Stimulated activated CD8-positive, alpha-beta memory T cell treated with anti-CD3 and anti-CD28 coated beads, Interleukin-4, amount 100 ng/mL, for 4 hours (primary cell): Measurements from ENCODE around the gene CERT1.
A peak's percentile ranks its signal among the peaks of the same experiment; 100 is the strongest.
"Not testable (repeated sequence)": the region's sequence is repeated elsewhere in the genome, so short reads cannot be mapped to it uniquely, and the experiment has no call there.

Experiments
- DNase-seq, 2 donors: peaks; one replicate each; pipeline ENCODE4 v3.0.0-alpha.2; 2020; ENCODE audit warnings: low read depth in 2 of 2, low spot score in 1 of 2

CERT1 gene

DNA sequence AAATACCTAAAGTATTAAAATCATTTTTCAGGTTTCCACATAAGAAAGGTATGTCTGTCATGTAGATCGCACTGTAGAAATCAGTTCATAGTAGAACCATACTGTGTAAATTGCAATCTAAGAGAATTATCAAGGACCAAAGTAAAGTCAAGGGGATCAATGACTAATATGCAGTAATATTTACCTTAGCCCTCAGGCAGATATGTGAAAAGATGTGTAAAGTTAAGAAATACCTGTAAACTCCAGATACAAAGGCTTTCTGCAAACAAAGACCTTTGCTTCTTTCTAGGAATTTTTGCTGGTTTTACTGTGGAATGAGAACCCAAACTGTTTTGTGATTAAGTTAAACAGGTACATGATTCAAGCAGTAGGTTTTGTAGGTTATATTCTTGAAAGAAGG is 11.8 kb upstream of the CERT1 start:
- no peak for DNase-seq

DNA sequence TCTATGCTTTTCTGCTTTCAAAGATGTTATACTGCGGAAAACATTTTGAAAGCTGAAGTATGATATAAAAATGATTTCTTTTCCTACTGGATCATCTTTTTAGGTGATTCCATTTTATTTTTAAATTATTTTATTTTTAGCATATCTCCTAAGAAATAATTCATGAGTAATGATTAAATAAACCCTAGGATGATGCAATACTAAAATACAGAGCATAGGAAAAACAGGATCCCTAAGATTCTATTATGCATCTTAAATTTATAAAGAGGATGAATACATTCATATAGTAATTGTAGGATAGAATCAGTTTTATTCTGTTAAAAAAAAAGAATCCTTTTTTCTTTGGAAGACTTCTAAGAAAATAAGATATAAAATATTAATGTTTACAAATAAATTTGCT is 11.1 kb upstream of the CERT1 start:
- DNase-seq, result no peak

DNA sequence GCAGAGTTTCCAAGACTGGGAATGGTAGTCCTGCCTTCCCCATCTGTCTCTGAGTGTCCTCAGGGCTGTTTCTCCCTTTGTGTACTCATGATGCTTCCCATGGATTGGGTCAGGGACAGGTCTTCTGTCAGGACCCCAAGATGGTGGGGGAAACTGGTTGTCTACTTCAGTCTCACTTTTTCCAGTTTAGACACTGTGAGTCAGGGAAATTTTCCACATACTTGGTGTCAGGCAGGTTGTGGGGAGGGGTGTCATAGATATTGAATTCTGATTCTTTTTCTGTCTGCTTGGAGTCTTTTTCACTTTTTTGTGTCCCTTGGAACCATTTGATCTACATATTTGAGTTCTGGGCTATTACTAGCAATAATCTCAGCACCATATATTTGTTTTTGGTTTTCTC is 10.6 kb upstream of the CERT1 start:
- DNase-seq, result no peak

DNA sequence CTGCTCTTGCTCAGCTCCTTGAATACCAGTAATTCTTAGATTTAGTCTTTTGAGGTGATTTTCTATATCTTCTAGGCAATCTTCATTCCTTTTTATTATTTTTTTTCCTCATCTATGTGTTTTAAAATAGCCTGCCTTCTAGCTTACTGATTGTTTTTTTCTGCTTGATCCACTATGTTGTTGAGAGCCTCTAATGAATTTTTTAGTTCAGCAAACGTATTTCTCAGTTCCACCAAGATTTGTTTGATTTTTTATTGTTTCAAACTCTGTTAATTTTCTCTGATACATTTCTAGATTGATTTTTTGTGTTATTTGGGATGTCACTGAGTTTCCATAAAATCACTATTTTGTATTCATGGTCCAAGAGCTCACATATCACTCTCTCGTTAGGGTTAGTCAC is 9.8 kb upstream of the CERT1 start:
- DNase-seq, result no peak

DNA sequence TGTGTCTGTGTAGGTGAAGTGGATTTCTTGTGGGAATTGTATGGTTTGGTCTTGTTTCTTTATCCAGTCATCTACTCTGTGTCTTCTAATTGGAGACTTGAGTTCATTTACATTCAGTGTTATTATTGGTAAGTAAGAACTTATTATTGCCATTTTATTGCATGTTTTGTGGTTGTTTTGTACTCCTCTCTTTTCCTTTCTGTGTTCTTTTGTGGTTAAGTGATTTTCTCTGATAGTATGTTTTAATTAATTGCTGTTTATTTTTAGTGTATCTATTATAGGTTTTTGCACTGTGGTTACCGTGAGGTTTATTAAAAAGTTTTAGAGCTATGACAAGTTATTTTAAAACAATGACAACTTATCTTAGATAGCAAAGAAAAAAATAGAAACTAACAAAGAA is 8.3 kb upstream of the CERT1 start:
- DNase-seq, result no peak

DNA sequence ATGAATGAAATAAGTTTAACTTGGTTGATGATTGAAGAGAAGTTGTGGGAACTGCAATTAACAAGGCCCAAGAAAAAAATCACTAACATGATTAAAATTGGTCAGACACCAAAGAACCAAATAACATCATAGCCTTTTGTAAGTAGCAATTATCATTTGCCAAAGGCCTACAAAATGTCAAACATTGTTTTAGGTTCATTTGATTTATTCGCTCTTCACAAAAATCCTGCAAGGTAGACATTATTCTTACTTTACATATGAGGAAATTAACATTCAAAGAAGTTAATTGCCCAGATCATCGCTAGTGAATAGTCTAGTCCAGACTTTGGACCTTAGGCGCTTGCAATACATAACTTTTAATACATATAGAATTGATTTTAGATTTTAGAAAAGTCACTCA is 2.9 kb upstream of the CERT1 start:
- no peak for DNase-seq

DNA sequence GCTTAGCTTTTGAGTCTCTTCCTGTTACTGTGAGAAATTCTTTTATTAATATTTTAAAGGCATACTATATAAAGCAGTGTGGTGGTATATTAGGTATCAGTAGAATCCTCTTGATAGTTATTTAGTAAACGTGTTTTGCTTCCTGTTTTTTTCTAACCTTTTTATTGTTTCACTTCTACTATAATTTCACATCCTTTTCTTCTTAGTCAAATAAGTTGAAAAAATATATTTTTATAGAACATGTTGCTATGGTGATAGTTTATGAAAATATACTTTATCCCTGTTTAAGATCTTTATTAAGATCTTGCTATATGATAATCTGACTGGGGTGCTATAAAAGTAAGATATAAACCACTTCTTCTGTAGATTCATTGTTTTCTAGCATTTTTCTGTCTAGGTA is 2.4 kb upstream of the CERT1 start:
- no peak for DNase-seq

DNA sequence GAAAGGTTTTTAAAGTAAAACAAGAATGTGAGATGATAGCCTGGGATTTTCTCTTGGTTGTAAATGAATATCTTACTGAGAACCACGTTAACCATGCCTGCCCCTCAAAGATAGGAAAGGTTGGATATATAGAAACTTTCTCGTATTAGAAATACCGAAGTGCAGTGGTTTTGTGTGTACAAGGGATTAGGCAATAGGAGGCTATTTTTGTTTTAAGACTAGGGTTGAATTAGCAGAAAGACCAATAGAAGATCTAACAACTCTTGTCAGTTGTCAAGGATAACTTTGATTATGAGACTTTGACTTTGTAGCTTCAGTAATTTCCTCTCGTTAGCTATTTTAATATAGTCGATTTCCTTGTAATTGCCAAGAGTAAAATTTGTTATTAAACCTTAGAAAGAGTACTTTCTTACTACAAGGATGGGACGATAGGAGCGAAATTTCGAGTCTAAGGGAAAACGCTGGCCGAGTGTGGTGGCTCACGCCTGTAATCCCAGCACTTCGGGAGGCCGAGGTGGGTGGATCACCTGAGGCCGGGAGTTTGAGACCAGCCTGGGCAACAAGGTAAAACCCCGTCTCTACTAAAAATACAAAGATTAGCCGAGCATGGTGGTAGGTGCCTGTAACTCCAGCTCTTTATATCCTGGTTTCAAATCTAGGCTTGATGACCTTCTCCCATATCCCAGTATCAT is 1.1 kb upstream of the CERT1 start:
- DNase-seq, result no peak

DNA sequence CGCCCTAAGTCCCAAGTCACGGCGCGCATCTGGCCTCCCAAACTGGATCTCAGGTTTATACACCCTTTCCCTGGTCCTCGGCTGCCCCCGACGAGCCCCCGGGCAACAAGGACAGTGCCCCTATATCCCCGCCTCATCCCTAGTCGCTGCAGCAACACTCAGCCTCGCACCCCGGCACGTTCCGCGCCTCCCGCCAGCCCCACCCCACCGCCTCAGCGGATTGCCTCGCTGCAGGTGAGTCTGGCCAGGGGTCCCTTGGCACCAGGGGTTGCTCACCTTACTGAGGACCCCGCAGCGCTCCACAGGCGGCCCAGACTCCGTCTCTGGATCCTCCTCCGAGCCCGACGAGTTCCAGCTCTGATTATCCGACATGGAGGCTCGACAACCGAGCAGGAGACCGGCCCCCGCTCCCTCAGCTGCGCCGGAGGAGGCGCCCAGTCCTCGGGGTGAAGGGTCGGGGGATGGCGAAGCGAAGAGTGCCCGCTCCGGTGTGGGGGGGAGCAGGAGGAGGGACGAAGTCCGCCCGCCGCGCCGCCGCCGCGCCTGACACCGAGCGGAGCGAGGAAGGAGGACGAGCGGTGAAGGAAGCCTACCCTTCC is 494 bp downstream of the CERT1 start:
- DNase-seq, result peak in 1 of 2 donors; percentile 9

DNA sequence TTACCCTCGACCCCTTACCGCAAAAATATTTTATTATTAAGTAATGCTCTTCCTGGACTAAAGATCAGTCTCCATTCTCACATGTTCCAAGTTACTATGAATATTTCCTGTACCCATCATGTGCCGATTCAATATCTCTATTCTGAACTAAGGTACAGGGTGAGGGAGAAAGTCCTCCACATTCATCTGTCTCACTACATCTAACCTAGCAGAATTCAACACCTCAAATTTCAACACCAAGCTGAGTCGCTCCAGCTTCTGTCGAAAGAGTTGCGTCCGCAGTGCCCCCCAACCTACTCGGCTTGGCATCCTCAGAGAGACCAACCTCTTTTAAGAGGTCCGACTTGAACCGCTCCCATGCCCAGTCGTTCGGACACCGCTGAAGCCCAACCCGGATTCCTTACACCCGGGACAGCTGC is 1.0 kb downstream of the CERT1 start:
- DNase-seq, result no peak

DNA sequence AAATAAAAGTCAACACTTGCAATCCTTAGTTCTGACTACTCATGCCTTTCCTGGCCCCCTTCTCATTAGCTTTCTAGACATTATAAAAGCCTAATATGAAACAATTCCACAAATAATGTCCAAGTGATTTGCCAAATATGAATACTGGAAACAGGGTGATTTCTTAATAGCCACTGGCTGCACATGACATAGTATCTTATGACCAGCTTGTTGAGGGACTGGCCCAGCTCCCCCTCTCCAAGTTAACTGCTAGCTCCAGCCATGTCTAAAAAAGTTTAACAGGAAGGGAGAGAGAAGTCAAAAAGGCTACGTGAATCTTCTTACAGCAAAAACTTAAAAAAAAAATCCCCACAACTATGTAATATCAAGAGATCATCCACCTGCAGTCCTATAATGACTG is 1.5 kb downstream of the CERT1 start:
- no peak for DNase-seq

DNA sequence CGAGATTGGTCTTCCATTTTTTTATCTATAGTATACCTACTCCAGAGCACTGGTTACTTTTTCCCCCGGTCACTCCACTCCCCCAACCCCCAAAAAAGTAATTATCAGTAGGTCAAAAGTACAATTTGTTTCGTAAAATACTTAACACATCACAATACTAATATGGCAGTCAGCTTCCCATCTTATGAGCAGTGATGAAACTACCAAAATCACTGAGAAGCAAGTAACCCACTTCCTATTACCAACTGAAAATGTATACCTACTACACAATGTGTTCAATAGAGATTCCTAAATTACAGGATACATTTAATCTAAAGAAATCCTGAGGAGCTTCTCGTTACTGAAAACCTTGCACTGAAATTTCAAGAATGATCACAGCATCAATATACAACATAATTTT is 1.9 kb downstream of the CERT1 start:
- no peak for DNase-seq

DNA sequence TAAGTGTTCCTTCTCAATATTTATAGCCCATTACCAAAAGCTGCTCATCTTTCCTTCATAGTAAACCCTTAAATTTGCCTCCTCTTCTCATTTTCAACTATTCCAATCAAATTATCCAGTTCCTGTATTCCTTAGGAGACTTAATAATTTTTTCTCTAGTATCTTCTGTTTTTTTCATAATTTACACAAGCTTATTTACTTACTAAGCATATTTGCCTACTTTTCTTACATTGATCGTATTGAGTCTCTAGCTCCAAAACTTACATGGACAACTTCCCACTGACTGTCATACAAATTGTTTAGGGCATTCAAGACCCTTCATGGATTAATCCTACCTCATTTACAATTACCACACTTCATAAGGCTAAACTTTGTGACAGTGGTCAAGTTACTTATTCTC is 3.6 kb downstream of the CERT1 start:
- DNase-seq, result no peak

DNA sequence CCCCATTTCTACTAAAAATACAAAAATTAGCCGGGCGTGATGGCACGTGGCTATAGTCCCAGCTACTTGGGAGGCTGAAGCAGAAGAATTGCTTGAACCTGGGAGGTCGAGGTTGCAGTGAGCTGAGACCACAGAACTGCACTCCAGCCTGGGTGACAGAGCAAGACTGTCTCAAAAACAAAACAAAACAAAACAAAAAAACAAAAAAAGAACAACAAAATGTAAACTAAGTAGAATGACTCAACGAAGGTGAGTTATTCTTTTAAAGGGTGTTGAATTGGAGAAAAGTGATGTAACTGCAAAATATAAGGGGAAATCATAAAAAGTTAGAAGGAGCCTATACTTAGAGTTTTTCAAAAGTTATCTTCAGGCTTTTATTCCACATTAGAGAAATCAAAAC is 6.3 kb downstream of the CERT1 start:
- not testable (repeated sequence) for DNase-seq

DNA sequence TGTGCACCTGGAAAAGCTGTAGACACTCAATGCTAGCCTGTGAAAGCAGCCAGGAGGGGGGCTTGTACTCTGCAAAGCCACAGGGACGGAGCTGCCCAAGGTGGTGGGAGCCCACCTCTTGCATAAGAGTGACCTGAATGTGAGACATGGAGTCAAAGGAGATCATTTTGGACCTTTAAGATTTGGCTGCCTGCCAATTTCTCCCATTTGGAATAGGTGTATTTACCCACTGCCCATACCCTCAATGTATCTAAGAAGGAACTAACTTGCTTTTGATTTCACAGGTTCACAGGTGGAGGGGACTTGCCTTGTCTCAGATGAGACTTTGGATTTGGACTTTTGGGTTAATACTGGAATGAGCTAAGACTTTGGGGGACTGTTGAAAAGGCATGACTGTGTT is 12.6 kb downstream of the CERT1 start:
- not testable (repeated sequence) for DNase-seq

DNA sequence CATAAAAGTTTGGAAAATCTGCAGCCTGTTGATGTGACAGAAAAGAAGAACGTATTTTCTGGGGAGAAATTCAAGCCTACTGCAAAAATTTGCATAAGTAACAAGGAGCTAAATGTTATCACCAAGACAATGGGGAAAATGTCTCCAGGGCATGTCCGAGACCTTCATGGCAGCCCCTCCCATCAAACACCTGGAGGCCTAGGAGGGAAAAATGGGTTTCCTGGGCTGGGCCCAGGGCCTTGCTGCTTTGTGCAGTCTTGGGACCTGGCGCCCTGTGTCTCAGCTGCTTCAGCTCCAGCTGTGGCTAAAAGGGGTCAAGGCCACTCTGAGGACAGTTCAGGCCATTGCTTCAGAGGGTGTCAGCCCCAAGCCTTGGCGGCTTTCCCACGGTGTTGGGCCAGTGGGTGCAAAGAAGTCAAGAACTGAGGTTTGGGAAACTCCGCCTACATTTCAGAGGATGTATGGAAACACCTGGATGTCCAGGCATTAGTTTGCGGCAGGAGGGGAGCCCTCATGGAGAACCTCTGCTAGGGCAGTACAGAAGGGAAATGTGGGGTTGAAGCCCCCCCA is 13.1 kb downstream of the CERT1 start:
- DNase-seq, result no peak

DNA sequence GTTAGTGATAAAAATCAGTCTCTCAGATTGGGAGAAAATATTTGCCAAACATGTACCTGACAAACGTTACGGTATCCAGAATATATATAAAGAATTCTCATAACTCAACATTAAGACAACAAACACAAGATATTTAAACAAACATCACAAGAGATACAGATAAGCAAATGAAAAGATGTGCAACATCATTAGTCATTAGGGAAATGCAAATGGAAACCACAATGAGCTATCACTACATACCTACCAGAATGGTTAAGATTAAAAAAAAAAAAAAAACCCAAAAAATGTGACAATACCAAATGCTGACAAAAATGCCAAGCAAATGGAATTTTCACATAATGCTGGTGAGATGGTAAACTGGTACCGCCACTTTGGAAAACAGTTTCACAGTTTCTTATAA is 15.4 kb downstream of the CERT1 start:
- DNase-seq, result no peak

DNA sequence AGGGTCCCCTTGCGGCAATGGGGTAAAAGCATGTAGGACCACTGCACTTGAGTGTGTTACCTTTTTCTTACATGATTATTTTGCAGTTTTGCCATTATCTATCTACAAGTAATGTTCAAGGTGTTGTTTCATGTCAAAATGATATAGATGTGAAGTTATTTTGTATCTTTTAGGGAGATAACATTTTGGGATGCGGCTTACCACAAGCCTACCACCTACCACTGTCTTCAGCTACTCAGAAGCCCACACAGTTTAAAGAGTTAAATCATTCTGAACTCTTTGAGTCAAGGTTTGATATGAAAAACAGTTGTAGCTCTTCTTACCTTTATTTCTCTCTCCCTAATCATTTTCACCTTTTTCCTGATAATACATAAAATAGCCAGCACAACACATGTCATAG is 19.8 kb downstream of the CERT1 start:
- DNase-seq, result no peak

DNA sequence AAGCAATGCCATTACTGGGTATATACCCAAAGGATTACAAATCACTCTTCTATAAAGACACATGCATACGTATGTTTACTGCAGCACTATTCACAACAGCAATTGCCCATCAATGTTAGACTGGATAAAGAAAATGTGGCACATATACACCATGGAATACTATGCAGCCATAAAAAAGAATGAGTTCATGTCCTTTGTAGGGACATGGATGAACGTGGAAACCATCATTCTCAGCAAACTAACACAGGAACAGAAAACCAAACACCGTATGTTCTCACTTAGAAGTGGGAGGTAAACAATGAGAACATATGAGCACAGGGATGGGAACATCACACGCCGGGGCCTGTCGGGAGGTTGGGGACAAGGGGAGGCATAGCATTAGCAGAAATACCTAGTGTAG is 21.6 kb downstream of the CERT1 start:
- DNase-seq, result not testable (repeated sequence)

DNA sequence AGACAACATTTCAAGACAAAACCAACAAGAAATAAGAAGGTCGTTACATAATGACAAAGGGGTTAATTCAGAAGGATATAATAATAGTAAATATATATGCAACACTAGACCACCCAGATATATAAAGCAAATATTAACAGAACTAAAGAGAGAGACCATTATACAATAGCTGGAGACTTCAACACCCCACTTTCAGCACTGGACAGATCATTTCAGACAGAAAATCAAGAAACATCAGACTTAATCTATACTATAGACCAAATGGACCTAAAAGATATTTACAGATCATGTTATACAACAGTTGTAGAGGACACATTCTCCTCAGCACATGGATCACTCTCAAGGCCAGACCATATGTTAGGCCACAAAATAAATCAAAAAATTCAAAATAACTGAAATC is 26.8 kb downstream of the CERT1 start:
- no peak for DNase-seq

DNA sequence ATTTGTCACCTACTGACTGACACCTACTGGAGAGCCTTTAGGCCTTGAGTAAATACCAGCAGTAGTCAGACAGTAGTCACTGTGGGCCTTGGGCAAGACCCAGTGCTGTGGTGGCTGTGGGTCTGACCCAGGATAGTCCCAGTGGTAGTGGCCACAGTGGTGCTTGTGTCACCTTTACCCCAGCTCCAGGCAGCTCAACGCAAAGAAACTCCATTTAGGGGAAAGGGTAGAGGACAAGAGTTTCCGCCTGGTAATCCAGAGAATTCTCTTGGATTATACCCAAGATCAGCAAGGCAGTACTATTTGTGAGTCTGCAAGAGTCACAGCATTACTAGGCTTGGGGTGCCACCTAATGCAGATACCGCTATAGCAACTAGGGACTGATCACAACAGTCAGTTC is 28.9 kb downstream of the CERT1 start:
- DNase-seq, result no peak

DNA sequence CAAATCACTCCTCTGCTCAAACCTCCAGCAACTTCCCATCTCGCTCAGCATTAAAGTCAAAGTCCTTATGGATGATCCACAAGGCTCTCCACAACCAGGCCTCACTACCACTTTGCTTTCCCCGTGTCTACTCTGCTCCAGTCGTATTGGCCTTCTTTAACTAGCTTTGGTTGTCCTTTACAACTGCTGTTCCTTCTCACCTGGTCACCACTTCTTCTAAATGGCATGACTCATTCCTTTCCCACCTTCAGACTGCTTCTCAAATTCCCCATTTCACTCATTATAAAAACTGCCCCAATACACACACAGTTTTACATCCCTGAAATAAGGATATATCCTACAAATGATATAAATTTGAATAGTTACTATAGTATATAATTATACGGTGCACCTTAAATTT is 30.4 kb downstream of the CERT1 start:
- no peak for DNase-seq

DNA sequence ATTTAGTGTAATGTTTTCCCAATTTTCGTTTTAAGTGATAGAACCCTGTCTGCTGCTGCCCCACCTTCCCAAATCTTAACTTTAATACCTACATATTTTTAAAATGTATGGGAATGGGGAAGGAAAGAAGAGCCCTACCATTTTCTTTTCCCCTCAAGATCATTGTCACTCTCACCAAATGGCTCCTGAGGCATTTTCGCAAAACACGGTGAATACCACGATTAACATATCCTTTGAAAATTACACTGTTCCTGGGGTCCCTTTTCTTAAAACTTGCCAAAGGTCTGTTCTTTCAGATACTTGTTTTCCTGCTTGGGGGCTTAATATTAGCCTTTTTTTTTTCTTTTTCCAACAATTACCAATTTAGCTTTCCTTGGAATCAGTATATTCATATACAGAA is 36.1 kb downstream of the CERT1 start:
- no peak for DNase-seq
